CD14-positive monocyte (primary cell): ENCODE data around the gene PECR. TPM values are rescaled to one million over a fixed set of nuclear protein-coding genes. Genes with fewer than 3 reads are reported as not detected.

Source experiments
- DNase-seq, 3 donors: peaks; one replicate each; pipeline ENCODE4 v3.0.0-alpha.2; 2011 to 2022
- H2AFZ ChIP-seq: 2 replicates; pipeline ENCODE4 v1.6.0; 2012; ENCODE audit warnings: mild to moderate bottlenecking, low read depth, low read length, inconsistent platforms; ENCODE audit not compliant: insufficient read depth, poor library complexity, severe bottlenecking
- H3K27ac ChIP-seq, 2 donors: 1 replicate in 1 of 2; 2 replicates in 1 of 2; pipeline ENCODE4 v1.5.1; 2012 to 2013; ENCODE audit warnings: low read length in 2 of 2, control low read depth in 1 of 2, inconsistent platforms in 1 of 2, low read depth in 1 of 2, mild to moderate bottlenecking in 1 of 2
- H3K27me3 ChIP-seq, 2 donors: one replicate each; pipeline versions ENCODE4 v1.6.0 to v1.6.1; 2011 to 2013; ENCODE audit warnings: low read length in 2 of 2; ENCODE audit not compliant: control insufficient read depth in 2 of 2, insufficient read depth in 2 of 2
- H3K36me3 ChIP-seq, 2 donors: replicated peaks in 1 of 2; 1 replicate in 1 of 2; 2 replicates in 1 of 2; pipeline versions ENCODE4 v1.5.1 to v1.6.1; 2012 to 2013; ENCODE audit warnings: low read length in 2 of 2, control low read depth in 1 of 2, inconsistent platforms in 1 of 2, mild to moderate bottlenecking in 1 of 2; ENCODE audit not compliant: insufficient read depth in 2 of 2, control insufficient read depth in 1 of 2
- H3K4me1 ChIP-seq, 2 donors: 1 replicate in 1 of 2; 2 replicates in 1 of 2; pipeline versions ENCODE4 v1.5.1 to v1.6.1; 2012 to 2013; ENCODE audit warnings: low read length in 2 of 2, control low read depth in 1 of 2, inconsistent platforms in 1 of 2, mild to moderate bottlenecking in 1 of 2, moderate library complexity in 1 of 2; ENCODE audit not compliant: insufficient read depth in 2 of 2, control insufficient read depth in 1 of 2
- H3K4me2 ChIP-seq: replicated peaks from 2 replicates; pipeline ENCODE3; 2012; ENCODE audit warnings: low read length, moderate library complexity, mild to moderate bottlenecking; ENCODE audit not compliant: poor library complexity, severe bottlenecking; ENCODE audit errors: extremely low read depth
- H3K4me3 ChIP-seq, 3 experiments: fragments of 200-600 bp in 1 of 3; sonication (generic) in 1 of 3; replicated peaks in 1 of 3; 1 replicate in 2 of 3; 2 replicates in 1 of 3; pipeline ENCODE4 v1.5.1; 2011 to 2013; ENCODE audit warnings: low read length in 3 of 3, mild to moderate bottlenecking in 3 of 3, control low read depth in 2 of 3, low read depth in 2 of 3, inconsistent platforms in 1 of 3, moderate library complexity in 1 of 3
- H3K79me2 ChIP-seq: 2 replicates; pipeline ENCODE4 v1.6.0; 2012; ENCODE audit warnings: mild to moderate bottlenecking, control low read depth, inconsistent platforms, low read length, moderate library complexity; ENCODE audit not compliant: insufficient read depth
- H3K9ac ChIP-seq: 2 replicates; pipeline ENCODE4 v1.6.0; 2017; ENCODE audit warnings: low read length, mild to moderate bottlenecking; ENCODE audit not compliant: insufficient read depth, poor library complexity, severe bottlenecking
- H3K9me3 ChIP-seq, 2 donors: replicated peaks in 1 of 2; 1 replicate in 1 of 2; 2 replicates in 1 of 2; pipeline versions ENCODE4 v1.5.1 to v1.6.1; 2012 to 2013; ENCODE audit warnings: low read length in 2 of 2, control low read depth in 1 of 2; ENCODE audit not compliant: control insufficient read depth in 1 of 2, insufficient read depth in 1 of 2
- H4K20me1 ChIP-seq: 2 replicates; pipeline ENCODE4 v1.6.0; 2012; ENCODE audit warnings: mild to moderate bottlenecking, low read length, control low read depth, moderate library complexity; ENCODE audit not compliant: insufficient read depth
- H3K27ac Mint-ChIP-seq, 7 donors: one replicate each; pipeline ENCODE4 v1.8.0; 2020; ENCODE audit warnings: mild to moderate bottlenecking in 7 of 7, mixed read lengths in 7 of 7, moderate library complexity in 6 of 7, inconsistent platforms in 2 of 7
- H3K27me3 Mint-ChIP-seq, 3 donors: one replicate each; pipeline ENCODE4 v1.8.0; 2021 to 2022; ENCODE audit warnings: low read depth in 3 of 3, mild to moderate bottlenecking in 3 of 3, mixed read lengths in 3 of 3, moderate library complexity in 3 of 3, inconsistent platforms in 1 of 3
- H3K36me3 Mint-ChIP-seq, 2 donors: one replicate each; pipeline ENCODE4 v1.8.0; 2020; ENCODE audit warnings: mixed read lengths in 2 of 2, inconsistent platforms in 1 of 2, mild to moderate bottlenecking in 1 of 2
- H3K4me1 Mint-ChIP-seq: one replicate; pipeline ENCODE4 v1.8.0; 2020; ENCODE audit warnings: mild to moderate bottlenecking, mixed read lengths
- H3K4me3 Mint-ChIP-seq, 2 donors: one replicate each; pipeline ENCODE4 v1.8.0; 2020; ENCODE audit warnings: mild to moderate bottlenecking in 2 of 2, mixed read lengths in 2 of 2, moderate library complexity in 1 of 2
- H3K9me3 Mint-ChIP-seq, 7 donors: one replicate each; pipeline ENCODE4 v1.8.0; 2020 to 2022; ENCODE audit warnings: mixed read lengths in 7 of 7, mild to moderate bottlenecking in 6 of 7, moderate library complexity in 6 of 7, inconsistent platforms in 2 of 7
- CTCF ChIP-seq: fragments of 200-600 bp; IDR thresholded peaks from one replicate; pipeline ENCODE4 v1.8.0; 2022; ENCODE audit warnings: antibody characterized with exemption, mild to moderate bottlenecking
- WGBS: methylation state at CpG from one replicate; pipeline ENCODE4 v1.1.5; 2013; ENCODE audit warnings: missing lambda C conversion rate; ENCODE audit not compliant: insufficient coverage; 5-methylcytosine and 5-hydroxymethylcytosine counted together
- intact Hi-C, 2 donors: fragments of 100-400 bp; cut with micrococcal nuclease; formaldehyde crosslinking; loops; one replicate each; pipeline versions ENCODE4 v1.15.0 to v1.15.1; 2023
- polyA plus RNA-seq, 3 donors: library from polyadenylated mRNA; depleted of rRNA in 1 of 3; unstranded in 2 of 3; stranded (reverse) in 1 of 3; fragments of 300-500 nt in 2 of 3; fragments of >200 nt in 1 of 3; fragmentation: Illumina TruSeq in 2 of 3; gene quantifications; 1 replicate in 2 of 3; 2 replicates in 1 of 3; pipeline ENCODE4 v1.2.3, GENCODE V29; 2012 to 2021

PECR gene
- polyA plus RNA-seq, 3 donors: 7.4 to 16.9 (median 12.3) TPM

GRCh38 chr2:216004697-216005283 is 76.8 kb downstream of the PECR start:
- Mint-ChIP-seq H3K27me3 (peaks cover 0 to 3% (median 2%) of the 10 kb centered on the region in 3 donors), H3K4me3 (no peak overlapping the region), H3K4me1 (peaks cover 27% of the 10 kb centered on the region), H3K27ac (peak overlapping the region in 3 of 7 donors; percentile 10 to 11 (median 11)), H3K36me3 (peaks cover 5 to 9% of the 10 kb centered on the region in 2 donors), H3K9me3 (no peaks in the 10 kb centered on the region)
- H3K27ac ChIP-seq: no peak overlapping the region
- H3K36me3 ChIP-seq: no peaks in the 10 kb centered on the region
- H3K4me2 ChIP-seq: no peak overlapping the region
- no peaks in the 10 kb centered on the region for H3K9me3 ChIP-seq
- WGBS: 33% methylated on average over 1 of the region's 3 CpGs
- H3K4me1 ChIP-seq: peaks cover 6 to 12% of the 10 kb centered on the region in 2 donors
- peak in 1 of 3 donors; percentile 59 for DNase-seq
- H4K20me1 ChIP-seq: no peaks in the 10 kb centered on the region
- H3K27me3 ChIP-seq: no peaks in the 10 kb centered on the region
- H3K79me2 ChIP-seq: no peaks in the 10 kb centered on the region
- no peak for TF ChIP-seq CTCF
- H2AFZ ChIP-seq: no peak overlapping the region
- H3K9ac ChIP-seq: no peak overlapping the region
- H3K4me3 ChIP-seq: no peak overlapping the region
- intact Hi-C loops: no loop called here

- Histone ChIP-seq H2AFZ (no peak overlapping the region), H3K9ac (no peak overlapping the region), H3K79me2 (no peaks in the 10 kb centered on the region), H3K9me3 (no peaks in the 10 kb centered on the region), H3K4me1 (peaks cover 6 to 12% of the 10 kb centered on the region in 2 donors), H3K27me3 (no peaks in the 10 kb centered on the region), H3K36me3 (no peaks in the 10 kb centered on the region), H3K4me3 (no peak overlapping the region), H4K20me1 (no peaks in the 10 kb centered on the region), H3K27ac (no peak overlapping the region), H3K4me2 (no peak overlapping the region)
- Mint-ChIP-seq H3K27me3 (peaks cover 0 to 3% (median 2%) of the 10 kb centered on the region in 3 donors), H3K9me3 (no peaks in the 10 kb centered on the region), H3K27ac (no peak overlapping the region), H3K4me1 (peaks cover 27% of the 10 kb centered on the region), H3K4me3 (no peak overlapping the region), H3K36me3 (peaks cover 5 to 9% of the 10 kb centered on the region in 2 donors)
- no peak for DNase-seq
- intact Hi-C loops: no loop called here
- no peak for TF ChIP-seq CTCF
- WGBS: 90% methylated on average over 4 of the region's 6 CpGs
Measured at GRCh38 chr2:216003876-216004696, 77.5 kb downstream of the PECR start.
